GM12873 (cell line): ENCODE measurements around the gene EPHA4.

Experiments used
- TF ChIP-seq, protein P1 (sequence below): IDR thresholded peaks from 2 replicates; pipeline ENCODE4 v1.5.1; 2012; ENCODE audit warnings: low read depth, mild to moderate bottlenecking, moderate library complexity, low read length, control low read depth; ENCODE audit not compliant: insufficient read depth; ENCODE audit errors: missing control alignments

EPHA4 gene

DNA sequence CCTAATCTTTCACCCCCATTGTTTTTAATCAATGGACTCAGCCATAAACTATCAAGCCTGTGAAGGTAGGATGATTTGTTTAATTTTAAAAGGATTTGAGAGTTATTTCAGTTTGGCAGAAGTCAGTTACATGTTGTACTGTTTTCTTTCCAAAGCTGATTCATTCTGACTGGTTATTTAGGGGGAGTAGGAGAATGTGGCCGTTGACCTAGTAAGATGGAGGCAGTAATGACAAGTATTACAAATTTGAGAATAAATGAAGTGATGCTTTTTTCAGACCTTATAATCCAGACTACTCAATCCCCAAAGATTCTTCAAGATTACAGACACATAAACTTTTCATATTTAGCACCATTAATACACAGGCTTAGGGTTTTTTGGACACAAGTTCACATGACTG is 4.3 kb downstream of the EPHA4 start:
- TF ChIP-seq, protein P1, sequence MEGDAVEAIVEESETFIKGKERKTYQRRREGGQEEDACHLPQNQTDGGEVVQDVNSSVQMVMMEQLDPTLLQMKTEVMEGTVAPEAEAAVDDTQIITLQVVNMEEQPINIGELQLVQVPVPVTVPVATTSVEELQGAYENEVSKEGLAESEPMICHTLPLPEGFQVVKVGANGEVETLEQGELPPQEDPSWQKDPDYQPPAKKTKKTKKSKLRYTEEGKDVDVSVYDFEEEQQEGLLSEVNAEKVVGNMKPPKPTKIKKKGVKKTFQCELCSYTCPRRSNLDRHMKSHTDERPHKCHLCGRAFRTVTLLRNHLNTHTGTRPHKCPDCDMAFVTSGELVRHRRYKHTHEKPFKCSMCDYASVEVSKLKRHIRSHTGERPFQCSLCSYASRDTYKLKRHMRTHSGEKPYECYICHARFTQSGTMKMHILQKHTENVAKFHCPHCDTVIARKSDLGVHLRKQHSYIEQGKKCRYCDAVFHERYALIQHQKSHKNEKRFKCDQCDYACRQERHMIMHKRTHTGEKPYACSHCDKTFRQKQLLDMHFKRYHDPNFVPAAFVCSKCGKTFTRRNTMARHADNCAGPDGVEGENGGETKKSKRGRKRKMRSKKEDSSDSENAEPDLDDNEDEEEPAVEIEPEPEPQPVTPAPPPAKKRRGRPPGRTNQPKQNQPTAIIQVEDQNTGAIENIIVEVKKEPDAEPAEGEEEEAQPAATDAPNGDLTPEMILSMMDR: no peak

DNA sequence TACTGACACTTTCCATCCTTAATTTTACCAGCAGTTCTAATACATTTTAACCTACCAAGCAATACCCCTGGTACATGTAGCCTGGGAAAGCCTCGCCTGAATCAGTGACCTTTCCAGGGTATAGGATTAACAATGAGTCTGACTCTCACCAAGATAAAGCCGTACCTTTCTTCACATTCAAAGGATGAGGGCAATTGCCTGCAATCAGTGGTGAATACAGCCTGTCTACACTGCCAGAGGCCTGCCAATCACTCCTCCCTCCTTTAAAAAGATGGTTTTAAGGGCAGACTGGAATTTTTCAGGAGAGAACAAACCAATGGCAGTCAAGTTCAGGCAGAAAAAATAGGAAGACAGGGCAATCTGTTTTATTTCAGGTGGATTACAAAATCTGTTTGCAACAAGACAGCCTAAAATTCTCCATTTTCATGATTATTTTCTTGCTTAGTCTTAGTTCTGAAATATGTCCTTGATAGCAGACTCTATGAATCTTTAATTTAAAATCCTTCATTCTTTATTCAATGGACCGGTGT is 4.8 kb downstream of the EPHA4 start:
- TF ChIP-seq, protein P1: no peak

DNA sequence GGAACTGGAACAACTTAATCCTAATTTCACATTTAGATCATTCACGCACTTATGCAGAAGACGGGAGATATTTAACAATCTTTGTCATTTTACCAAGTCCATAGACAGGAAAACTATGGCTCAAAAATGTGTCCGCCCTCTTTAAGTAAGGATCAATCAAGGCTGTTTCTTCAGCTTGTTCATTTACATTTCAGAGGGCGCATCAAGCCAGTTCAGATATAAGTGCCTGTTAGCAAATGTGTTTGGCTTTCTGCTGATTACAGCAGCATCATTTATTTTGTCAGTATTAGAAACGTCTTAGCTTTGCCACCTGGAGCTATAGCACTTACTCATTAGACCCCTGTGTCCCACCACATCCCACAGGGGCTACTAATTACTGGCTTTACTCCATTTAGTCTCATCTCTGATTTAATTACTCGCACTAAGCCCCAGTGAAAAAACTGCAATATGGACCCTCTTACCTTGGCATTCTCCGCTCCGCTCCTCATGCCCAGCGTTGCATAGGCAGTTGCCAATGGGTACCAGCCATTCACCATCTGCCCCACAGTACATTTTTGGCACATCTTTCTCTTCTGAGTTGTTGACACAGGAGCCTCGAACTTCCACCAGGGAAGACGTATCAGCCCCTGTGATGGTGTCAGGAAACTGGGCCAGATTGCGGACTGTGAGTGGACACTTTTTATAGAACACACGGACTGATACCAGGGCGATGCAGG is 8.7 kb downstream of the EPHA4 start:
- TF ChIP-seq, protein P1: no peak

DNA sequence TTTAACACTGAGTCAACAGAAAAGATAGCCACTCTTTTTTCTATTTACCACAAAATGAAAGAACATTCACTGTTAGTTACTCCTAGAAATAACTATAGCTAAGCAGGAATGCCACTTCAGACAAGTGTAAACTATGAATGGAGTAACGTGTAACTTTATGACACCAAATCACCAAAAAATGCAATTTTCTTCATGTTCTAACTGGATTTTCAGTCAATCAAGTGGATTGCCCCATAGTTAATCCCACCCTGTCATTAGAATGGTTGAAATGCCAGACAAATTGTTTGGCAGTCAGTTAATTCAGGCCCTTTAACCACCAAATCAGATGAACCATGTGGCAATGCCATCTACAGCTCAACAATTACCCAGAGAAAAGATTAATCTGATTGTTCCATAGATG is 9.9 kb downstream of the EPHA4 start:
- TF ChIP-seq, protein P1: no peak

DNA sequence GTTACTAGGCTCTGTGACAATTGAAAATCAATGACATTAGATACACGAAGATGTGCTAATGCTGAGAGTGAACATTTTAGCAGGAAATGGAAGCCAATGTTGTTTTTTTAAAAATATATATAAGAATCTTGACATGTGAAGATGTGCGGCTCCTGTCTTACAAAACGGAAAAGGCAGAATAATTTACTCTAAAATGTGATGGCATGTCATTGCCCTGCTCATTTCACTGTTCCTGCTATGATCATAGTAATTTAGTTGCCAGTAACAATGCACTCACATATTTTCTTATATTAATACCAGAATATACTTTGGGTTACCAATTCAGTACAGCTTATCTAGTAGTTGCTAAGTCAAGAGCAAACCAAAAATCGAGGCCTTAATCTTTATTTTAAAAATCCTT is 10.3 kb downstream of the EPHA4 start:
- TF ChIP-seq, protein P1: no peak

DNA sequence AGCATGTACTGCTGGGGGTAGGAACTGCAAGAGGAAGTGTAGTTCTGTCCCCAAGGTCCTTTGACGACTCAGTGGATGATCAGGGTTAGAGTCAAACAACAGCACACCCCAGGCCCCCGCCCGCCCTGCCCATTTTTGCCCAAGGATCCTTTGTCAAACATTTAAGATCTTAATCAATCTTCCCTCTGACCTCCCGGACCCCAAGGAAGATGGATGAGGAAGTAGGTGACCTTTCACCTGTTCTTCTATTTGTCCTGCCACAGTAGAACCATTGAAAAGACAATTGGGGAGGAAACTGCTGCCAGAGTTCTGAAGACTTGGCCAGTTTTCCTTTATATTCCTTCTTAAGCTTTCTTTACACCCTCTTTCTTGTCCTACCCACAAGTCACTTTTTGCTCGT is 12.1 kb downstream of the EPHA4 start:
- TF ChIP-seq, protein P1: no peak

DNA sequence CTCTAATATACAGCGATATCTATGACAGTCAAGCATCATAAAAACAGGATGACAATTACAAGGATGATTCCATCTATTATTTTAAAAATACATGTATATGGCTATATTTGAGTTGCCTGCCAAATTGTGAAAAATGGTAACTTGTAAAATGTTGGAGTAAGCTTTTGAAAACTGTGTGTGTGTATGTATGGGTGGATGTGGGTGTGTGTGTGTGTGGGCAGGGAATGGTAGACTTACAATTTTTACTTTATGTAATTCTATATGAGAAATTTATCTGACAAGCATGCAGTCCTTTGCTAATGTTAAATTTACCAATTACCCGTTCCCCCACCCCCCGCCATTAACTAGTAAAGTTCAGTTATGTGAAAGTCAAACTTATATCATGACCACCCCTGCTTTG is 14.0 kb downstream of the EPHA4 start:
- TF ChIP-seq, protein P1: no peak
